Measurements from ENCODE around the gene CARS1.

GRCh38 chr11:2960139-2960538 lies 97.1 kb downstream of the CARS1 start:
- TF ChIP-seq, protein P1, sequence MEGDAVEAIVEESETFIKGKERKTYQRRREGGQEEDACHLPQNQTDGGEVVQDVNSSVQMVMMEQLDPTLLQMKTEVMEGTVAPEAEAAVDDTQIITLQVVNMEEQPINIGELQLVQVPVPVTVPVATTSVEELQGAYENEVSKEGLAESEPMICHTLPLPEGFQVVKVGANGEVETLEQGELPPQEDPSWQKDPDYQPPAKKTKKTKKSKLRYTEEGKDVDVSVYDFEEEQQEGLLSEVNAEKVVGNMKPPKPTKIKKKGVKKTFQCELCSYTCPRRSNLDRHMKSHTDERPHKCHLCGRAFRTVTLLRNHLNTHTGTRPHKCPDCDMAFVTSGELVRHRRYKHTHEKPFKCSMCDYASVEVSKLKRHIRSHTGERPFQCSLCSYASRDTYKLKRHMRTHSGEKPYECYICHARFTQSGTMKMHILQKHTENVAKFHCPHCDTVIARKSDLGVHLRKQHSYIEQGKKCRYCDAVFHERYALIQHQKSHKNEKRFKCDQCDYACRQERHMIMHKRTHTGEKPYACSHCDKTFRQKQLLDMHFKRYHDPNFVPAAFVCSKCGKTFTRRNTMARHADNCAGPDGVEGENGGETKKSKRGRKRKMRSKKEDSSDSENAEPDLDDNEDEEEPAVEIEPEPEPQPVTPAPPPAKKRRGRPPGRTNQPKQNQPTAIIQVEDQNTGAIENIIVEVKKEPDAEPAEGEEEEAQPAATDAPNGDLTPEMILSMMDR (IDR thresholded peaks at IDR 0.05) = no peak
- TF ChIP-seq EZH2 (IDR thresholded peaks at IDR 0.05; ENCODE audit: borderline replicate concordance, insufficient read depth, low read depth, low read length, poor library complexity, severe bottlenecking) = no peak

Measured in B cell (primary cell).